ENCODE results near the gene ATP13A4.

The ATP13A4 gene

GRCh38 chr3:193553586-193553985 is 1.1 kb downstream of the ATP13A4 start:
- Histone ChIP-seq H3K79me2 (ENCODE audit: control insufficient read depth, low read length) (no peaks in the 10 kb centered on the region), H3K27ac (ENCODE audit: low read depth, low read length) (no peak overlapping the region), H3K4me1 (ENCODE audit: control insufficient read depth, low read length) (peaks cover 6% of the 10 kb centered on the region; the same call in 1 of the 2 replicates), H3K9me2 (replicated peaks; ENCODE audit: control insufficient read depth, low read length) (no peaks in the 10 kb centered on the region), H3K36me3 (ENCODE audit: control insufficient read depth, low read length) (no peaks in the 10 kb centered on the region), H4K20me1 (ENCODE audit: control insufficient read depth, insufficient read depth, low read depth, low read length) (no peaks in the 10 kb centered on the region), H3K4me2 (ENCODE audit: low read length) (no peak overlapping the region), H3K9me3 (ENCODE audit: control insufficient read depth, insufficient read depth, low read length) (no peaks in the 10 kb centered on the region), H3K27me3 (ENCODE audit: control insufficient read depth, low read length) (no peaks in the 10 kb centered on the region), H3K4me3 (ENCODE audit: low read length) (no peak overlapping the region), H3F3A (ENCODE audit: control insufficient read depth, insufficient read depth) (no peaks in the 10 kb centered on the region)
- TF ChIP-seq CTCF (IDR thresholded peaks at IDR 0.05; ENCODE audit: low read depth, low read length, poor library complexity, severe bottlenecking), result no peak
- no peak for TF ChIP-seq EZH2phosphoT487 (IDR thresholded peaks at IDR 0.05; ENCODE audit: borderline replicate concordance, low read length)

DNA sequence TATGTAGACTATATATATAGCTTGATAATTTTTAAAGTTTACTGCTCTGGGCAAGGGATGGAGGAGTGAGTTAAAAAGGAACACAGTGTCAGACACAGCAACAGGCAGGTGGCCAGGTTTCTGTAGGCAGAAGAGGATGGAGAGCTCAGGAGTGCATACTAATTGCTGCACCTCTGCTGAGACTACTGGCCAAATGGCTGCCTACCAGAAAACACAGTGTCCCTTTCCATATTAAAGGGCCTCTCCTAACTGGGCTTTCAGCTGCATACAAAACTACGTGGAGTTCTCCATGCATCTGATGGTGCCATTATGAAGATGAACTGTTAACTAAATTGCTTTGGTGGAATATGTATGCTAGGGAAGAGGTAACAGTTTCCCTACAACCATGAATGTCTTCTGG is 1.8 kb downstream of the ATP13A4 start:
- Histone ChIP-seq H3K9me3 (ENCODE audit: control insufficient read depth, insufficient read depth, low read length) (no peaks in the 10 kb centered on the region), H3K9me2 (replicated peaks; ENCODE audit: control insufficient read depth, low read length) (no peaks in the 10 kb centered on the region), H3K27me3 (ENCODE audit: control insufficient read depth, low read length) (no peaks in the 10 kb centered on the region), H3K27ac (ENCODE audit: low read depth, low read length) (no peak overlapping the region), H3K4me3 (ENCODE audit: low read length) (no peak overlapping the region), H3F3A (ENCODE audit: control insufficient read depth, insufficient read depth) (no peaks in the 10 kb centered on the region), H3K79me2 (ENCODE audit: control insufficient read depth, low read length) (no peaks in the 10 kb centered on the region), H4K20me1 (ENCODE audit: control insufficient read depth, insufficient read depth, low read depth, low read length) (no peaks in the 10 kb centered on the region), H3K4me1 (ENCODE audit: control insufficient read depth, low read length) (peaks cover 6% of the 10 kb centered on the region; the same call in 1 of the 2 replicates), H3K36me3 (ENCODE audit: control insufficient read depth, low read length) (no peaks in the 10 kb centered on the region), H3K4me2 (ENCODE audit: low read length) (no peak overlapping the region)
- TF ChIP-seq CTCF (IDR thresholded peaks at IDR 0.05; ENCODE audit: low read depth, low read length, poor library complexity, severe bottlenecking) (no peak), EZH2phosphoT487 (IDR thresholded peaks at IDR 0.05; ENCODE audit: borderline replicate concordance, low read length) (no peak)

DNA sequence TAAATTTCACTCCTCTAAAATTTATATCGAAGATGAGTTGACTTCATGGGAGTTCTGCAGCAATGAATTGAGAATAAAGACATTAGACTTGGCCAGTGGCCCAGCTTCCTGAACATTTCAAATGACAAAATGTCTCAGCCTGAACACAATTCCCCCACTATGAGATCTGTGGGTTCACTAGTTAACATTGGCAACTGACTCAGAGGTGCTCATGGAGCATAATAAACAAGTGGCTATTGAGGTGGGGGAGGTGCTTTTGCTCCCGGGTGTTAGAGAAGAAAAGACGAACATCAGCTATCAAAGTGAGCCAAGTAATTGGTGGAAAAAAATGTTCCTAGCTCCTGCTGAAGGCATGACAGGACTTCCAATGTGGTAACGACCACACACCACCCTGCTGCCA is 6.3 kb downstream of the ATP13A4 start:
- no peak for TF ChIP-seq CTCF (IDR thresholded peaks at IDR 0.05; ENCODE audit: low read depth, low read length, poor library complexity, severe bottlenecking)
- TF ChIP-seq EZH2phosphoT487 (IDR thresholded peaks at IDR 0.05; ENCODE audit: borderline replicate concordance, low read length), result no peak
- H3K9me3 ChIP-seq (ENCODE audit: control insufficient read depth, insufficient read depth, low read length), result no peaks in the 10 kb centered on the region
- H3K36me3 ChIP-seq (ENCODE audit: control insufficient read depth, low read length), result no peaks in the 10 kb centered on the region
- H3K27ac ChIP-seq (ENCODE audit: low read depth, low read length), result no peak overlapping the region
- H3K79me2 ChIP-seq (ENCODE audit: control insufficient read depth, low read length), result no peaks in the 10 kb centered on the region
- no peak overlapping the region for H3K4me2 ChIP-seq (ENCODE audit: low read length)
- no peaks in the 10 kb centered on the region for H3K4me1 ChIP-seq (ENCODE audit: control insufficient read depth, low read length)
- no peaks in the 10 kb centered on the region for H4K20me1 ChIP-seq (ENCODE audit: control insufficient read depth, insufficient read depth, low read depth, low read length)
- no peaks in the 10 kb centered on the region for H3K27me3 ChIP-seq (ENCODE audit: control insufficient read depth, low read length)
- no peak overlapping the region for H3K4me3 ChIP-seq (ENCODE audit: low read length)
- no peaks in the 10 kb centered on the region for H3F3A ChIP-seq (ENCODE audit: control insufficient read depth, insufficient read depth)
- H3K9me2 ChIP-seq (replicated peaks; ENCODE audit: control insufficient read depth, low read length), result no peaks in the 10 kb centered on the region

GRCh38 chr3:193546129-193546528 is 8.6 kb downstream of the ATP13A4 start:
- Histone ChIP-seq H3K27me3 (ENCODE audit: control insufficient read depth, low read length) (no peaks in the 10 kb centered on the region), H3K79me2 (ENCODE audit: control insufficient read depth, low read length) (no peaks in the 10 kb centered on the region), H3K9me3 (ENCODE audit: control insufficient read depth, insufficient read depth, low read length) (no peaks in the 10 kb centered on the region), H3F3A (ENCODE audit: control insufficient read depth, insufficient read depth) (no peaks in the 10 kb centered on the region), H3K4me2 (ENCODE audit: low read length) (no peak overlapping the region), H3K4me1 (ENCODE audit: control insufficient read depth, low read length) (no peaks in the 10 kb centered on the region), H3K9me2 (replicated peaks; ENCODE audit: control insufficient read depth, low read length) (no peaks in the 10 kb centered on the region), H3K4me3 (ENCODE audit: low read length) (no peak overlapping the region), H4K20me1 (ENCODE audit: control insufficient read depth, insufficient read depth, low read depth, low read length) (no peaks in the 10 kb centered on the region), H3K27ac (ENCODE audit: low read depth, low read length) (no peak overlapping the region), H3K36me3 (ENCODE audit: control insufficient read depth, low read length) (no peaks in the 10 kb centered on the region)
- TF ChIP-seq CTCF (IDR thresholded peaks at IDR 0.05; ENCODE audit: low read depth, low read length, poor library complexity, severe bottlenecking) (no peak), EZH2phosphoT487 (IDR thresholded peaks at IDR 0.05; ENCODE audit: borderline replicate concordance, low read length) (no peak)
